ENCODE data around the gene CD24.

CD24 gene

DNA sequence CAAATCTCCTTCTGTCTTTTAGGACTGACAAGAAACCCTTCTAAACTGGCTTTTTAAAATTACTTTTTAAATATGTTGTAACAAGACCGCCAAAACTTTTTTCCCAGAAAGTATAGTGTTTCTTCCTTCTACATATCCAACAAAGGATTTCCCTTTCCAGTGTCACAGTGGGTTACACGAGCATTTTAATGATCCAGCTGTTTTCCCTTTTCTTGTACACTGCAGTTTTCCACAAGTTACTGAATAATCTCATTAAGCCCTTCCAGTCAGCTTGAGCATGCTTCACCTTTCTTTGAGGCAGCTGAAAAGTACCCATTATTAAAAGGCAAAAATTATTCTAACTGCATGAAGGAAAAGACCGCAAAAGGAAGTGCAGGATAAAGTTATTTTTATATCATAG is 48.6 kb downstream of the CD24 start:
- TF ChIP-seq YY1 (IDR thresholded peaks at IDR 0.05; ENCODE audit: low read depth) (no peak), RAD21 (IDR thresholded peaks at IDR 0.05; ENCODE audit: low read depth) (no peak), EGR1 (IDR thresholded peaks at IDR 0.05) (no peak), CEBPB (IDR thresholded peaks at IDR 0.05) (no peak), TEAD4 (IDR thresholded peaks at IDR 0.05) (no peak), ZBTB7A (IDR thresholded peaks at IDR 0.05; ENCODE audit: low read depth) (no peak), NFIC (IDR thresholded peaks at IDR 0.05) (no peak)
- TF ChIP-seq, protein P1, sequence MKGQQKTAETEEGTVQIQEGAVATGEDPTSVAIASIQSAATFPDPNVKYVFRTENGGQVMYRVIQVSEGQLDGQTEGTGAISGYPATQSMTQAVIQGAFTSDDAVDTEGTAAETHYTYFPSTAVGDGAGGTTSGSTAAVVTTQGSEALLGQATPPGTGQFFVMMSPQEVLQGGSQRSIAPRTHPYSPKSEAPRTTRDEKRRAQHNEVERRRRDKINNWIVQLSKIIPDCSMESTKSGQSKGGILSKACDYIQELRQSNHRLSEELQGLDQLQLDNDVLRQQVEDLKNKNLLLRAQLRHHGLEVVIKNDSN (IDR thresholded peaks at IDR 0.05): no peak

DNA sequence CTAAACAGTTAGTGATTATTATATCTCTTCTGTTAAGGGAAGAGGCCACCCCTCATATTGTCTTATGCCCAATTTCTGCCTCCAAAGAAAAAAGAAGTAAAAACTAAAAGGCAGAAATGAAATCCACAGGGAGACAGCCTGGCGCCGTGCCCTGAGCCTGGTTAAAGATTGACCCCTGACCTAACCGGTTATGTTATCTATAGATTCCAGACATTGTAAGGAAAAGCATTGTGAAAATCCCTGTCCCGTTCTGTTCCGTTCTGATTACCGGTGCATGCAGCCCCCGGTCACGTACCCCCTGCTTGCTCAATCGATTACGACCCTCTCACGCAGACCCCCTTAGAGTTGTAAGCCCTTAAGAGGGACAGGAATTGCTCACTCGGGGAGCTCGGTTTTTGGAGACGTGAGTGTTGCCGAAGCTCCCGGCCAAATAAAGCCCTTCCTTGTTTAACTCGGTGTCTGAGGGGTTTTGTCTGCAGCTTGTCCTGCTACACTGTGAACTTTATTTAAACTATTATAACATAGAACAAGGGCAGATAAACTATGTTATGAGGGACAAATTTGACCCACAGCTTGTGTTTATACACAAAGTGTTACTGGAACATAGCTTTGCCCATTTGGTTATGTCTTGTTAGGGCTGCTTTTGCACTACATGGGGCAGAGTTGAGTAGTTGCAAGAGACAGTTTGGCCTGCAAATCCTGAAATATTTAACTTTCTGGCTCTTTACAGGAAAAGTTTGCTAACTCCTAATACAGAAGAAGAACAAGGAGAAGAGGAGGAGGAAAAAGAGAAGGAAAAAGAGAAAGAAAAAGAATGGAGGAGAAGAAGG is 49.6 kb downstream of the CD24 start:
- TF ChIP-seq, protein P2, sequence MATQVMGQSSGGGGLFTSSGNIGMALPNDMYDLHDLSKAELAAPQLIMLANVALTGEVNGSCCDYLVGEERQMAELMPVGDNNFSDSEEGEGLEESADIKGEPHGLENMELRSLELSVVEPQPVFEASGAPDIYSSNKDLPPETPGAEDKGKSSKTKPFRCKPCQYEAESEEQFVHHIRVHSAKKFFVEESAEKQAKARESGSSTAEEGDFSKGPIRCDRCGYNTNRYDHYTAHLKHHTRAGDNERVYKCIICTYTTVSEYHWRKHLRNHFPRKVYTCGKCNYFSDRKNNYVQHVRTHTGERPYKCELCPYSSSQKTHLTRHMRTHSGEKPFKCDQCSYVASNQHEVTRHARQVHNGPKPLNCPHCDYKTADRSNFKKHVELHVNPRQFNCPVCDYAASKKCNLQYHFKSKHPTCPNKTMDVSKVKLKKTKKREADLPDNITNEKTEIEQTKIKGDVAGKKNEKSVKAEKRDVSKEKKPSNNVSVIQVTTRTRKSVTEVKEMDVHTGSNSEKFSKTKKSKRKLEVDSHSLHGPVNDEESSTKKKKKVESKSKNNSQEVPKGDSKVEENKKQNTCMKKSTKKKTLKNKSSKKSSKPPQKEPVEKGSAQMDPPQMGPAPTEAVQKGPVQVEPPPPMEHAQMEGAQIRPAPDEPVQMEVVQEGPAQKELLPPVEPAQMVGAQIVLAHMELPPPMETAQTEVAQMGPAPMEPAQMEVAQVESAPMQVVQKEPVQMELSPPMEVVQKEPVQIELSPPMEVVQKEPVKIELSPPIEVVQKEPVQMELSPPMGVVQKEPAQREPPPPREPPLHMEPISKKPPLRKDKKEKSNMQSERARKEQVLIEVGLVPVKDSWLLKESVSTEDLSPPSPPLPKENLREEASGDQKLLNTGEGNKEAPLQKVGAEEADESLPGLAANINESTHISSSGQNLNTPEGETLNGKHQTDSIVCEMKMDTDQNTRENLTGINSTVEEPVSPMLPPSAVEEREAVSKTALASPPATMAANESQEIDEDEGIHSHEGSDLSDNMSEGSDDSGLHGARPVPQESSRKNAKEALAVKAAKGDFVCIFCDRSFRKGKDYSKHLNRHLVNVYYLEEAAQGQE (IDR thresholded peaks at IDR 0.05; ENCODE audit: low read depth): no peak
- no peak for TF ChIP-seq CREB1 (IDR thresholded peaks at IDR 0.05; ENCODE audit: low read depth)
- TF ChIP-seq, protein P1 (IDR thresholded peaks at IDR 0.05): no peak
- TF ChIP-seq, protein P3, sequence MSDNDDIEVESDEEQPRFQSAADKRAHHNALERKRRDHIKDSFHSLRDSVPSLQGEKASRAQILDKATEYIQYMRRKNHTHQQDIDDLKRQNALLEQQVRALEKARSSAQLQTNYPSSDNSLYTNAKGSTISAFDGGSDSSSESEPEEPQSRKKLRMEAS (IDR thresholded peaks at IDR 0.05): no peak
- TF ChIP-seq ZBTB7A (IDR thresholded peaks at IDR 0.05; ENCODE audit: low read depth): no peak
- TF ChIP-seq NFIC (IDR thresholded peaks at IDR 0.05): no peak
- TF ChIP-seq TEAD4 (IDR thresholded peaks at IDR 0.05): no peak
- TF ChIP-seq EP300 (IDR thresholded peaks at IDR 0.05; ENCODE audit: borderline replicate concordance): no peak
- no peak for TF ChIP-seq TAF1 (IDR thresholded peaks at IDR 0.05; ENCODE audit: low read depth)
- no peak for TF ChIP-seq YY1 (IDR thresholded peaks at IDR 0.05; ENCODE audit: low read depth)
- no peak for TF ChIP-seq RAD21 (IDR thresholded peaks at IDR 0.05; ENCODE audit: low read depth)
- TF ChIP-seq CEBPB (IDR thresholded peaks at IDR 0.05): no peak
- TF ChIP-seq TCF12 (IDR thresholded peaks at IDR 0.05; ENCODE audit: low read depth): no peak
- TF ChIP-seq EGR1 (IDR thresholded peaks at IDR 0.05): no peak

DNA sequence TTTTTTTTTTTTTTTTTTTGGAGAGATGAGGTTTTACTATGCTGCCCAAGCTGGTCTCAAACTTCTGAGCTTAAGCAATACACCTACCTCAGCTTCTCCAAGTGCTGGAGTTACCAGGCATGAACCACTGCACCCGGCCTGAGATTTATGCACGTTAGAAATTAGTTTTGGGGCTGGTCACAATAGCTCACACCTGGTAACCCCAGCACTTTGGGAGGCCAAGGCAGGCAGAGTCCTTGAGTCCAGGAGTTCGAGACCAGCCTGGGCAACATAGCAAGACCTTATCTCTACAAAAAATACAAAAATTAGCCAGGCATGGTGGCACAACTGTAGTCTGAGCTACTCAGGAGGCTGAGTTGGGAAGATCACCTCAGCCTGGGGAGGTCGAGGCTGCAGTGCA is 51.9 kb downstream of the CD24 start:
- TF ChIP-seq YY1 (IDR thresholded peaks at IDR 0.05; ENCODE audit: low read depth) (no peak), TCF12 (IDR thresholded peaks at IDR 0.05; ENCODE audit: low read depth) (no peak), TEAD4 (IDR thresholded peaks at IDR 0.05) (no peak), NFIC (IDR thresholded peaks at IDR 0.05) (no peak)
